BE2C (cell line): ENCODE results near the gene JAG1.

ENCODE experiments used
- DNase-seq: peaks from one replicate; pipeline ENCODE4 v3.0.0-alpha.2; 2020
- H3K27me3 ChIP-seq: fragments of 250-450 bp; sonication (Bioruptor Pico); 2 replicates; pipeline ENCODE4 v1.5.1; 2020; ENCODE audit warnings: mild to moderate bottlenecking
- H3K36me3 ChIP-seq: fragments of 250-450 bp; sonication (Bioruptor Pico); 2 replicates; pipeline ENCODE4 v1.5.1; 2020; ENCODE audit warnings: mild to moderate bottlenecking
- H3K4me1 ChIP-seq: fragments of 250-450 bp; sonication (Bioruptor Pico); 2 replicates; pipeline ENCODE4 v1.5.1; 2020
- H3K4me3 ChIP-seq: 2 replicates; pipeline ENCODE4 v1.5.1; 2011; ENCODE audit warnings: low read depth, low read length
- H3K9me3 ChIP-seq: fragments of 250-450 bp; sonication (Bioruptor Pico); 2 replicates; pipeline ENCODE4 v1.5.1; 2020
- TF ChIP-seq, protein P1 (sequence below): IDR thresholded peaks from 2 replicates; pipeline ENCODE4 v1.5.1; 2012; ENCODE audit warnings: mild to moderate bottlenecking, low read depth, low read length

Gene JAG1

DNA sequence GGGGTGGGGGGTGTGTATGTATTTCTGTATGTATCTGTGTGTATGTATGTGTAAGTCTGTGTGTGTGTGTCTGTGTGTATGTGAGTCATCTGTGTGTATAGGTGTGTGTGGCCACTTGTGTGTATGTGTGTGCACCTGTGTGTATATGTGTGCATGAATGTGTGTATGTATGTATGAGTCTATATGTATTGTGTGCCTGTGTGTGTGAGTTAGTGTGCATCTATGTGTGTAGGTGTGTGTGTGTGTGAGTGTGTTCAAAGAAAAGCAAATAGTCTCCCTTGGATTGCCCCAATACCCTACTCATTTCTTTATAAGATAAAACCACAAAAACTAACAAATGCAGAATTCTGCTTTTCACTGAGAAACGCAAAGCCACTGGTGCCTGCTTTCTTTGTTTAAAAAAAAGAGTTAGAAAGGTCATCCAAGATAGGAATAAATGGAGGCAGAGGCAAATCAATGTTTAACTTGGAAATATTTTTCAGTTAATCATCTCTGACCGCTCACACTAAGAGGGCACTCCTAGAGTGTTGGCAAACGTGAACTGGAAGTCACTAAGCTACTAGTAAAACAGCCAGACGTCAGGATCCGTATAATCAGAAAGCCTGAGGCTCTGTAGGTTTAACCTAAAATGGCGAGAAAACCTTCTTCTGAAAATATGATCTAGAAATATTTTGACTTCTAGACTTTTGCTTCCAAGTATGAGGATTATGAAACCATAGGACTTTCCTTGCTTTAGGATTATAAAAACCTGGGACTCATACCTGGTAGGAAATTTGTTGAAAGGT is 37.4 kb upstream of the JAG1 start:
- Histone ChIP-seq H3K4me3 (no peak overlapping the region), H3K4me1 (no peaks in the 10 kb centered on the region), H3K9me3 (no peaks in the 10 kb centered on the region), H3K36me3 (no peaks in the 10 kb centered on the region), H3K27me3 (peaks cover 3% of the 10 kb centered on the region; the same call in 1 of the 2 replicates)
- no peak for DNase-seq
- TF ChIP-seq, protein P1, sequence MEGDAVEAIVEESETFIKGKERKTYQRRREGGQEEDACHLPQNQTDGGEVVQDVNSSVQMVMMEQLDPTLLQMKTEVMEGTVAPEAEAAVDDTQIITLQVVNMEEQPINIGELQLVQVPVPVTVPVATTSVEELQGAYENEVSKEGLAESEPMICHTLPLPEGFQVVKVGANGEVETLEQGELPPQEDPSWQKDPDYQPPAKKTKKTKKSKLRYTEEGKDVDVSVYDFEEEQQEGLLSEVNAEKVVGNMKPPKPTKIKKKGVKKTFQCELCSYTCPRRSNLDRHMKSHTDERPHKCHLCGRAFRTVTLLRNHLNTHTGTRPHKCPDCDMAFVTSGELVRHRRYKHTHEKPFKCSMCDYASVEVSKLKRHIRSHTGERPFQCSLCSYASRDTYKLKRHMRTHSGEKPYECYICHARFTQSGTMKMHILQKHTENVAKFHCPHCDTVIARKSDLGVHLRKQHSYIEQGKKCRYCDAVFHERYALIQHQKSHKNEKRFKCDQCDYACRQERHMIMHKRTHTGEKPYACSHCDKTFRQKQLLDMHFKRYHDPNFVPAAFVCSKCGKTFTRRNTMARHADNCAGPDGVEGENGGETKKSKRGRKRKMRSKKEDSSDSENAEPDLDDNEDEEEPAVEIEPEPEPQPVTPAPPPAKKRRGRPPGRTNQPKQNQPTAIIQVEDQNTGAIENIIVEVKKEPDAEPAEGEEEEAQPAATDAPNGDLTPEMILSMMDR: no peak

DNA sequence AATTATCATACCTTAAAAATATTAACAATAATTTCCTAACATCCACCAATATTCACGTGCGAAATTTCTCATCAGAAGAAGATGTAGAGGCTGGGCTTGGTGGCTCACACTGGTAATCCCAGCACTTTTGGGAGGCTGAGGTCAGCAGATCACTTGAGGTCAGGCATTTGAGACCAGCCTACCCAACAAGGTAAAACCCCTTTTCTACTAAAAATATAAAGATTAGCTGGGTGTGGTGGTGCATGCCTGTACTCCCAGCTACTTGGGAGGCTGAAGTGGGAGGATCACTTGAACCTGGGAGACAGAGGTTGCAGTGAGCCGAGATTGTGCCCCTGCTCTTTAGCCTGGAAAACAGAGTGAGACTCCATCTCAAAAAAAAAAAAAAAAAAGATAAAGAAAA is 36.1 kb upstream of the JAG1 start:
- Histone ChIP-seq H3K9me3 (no peaks in the 10 kb centered on the region), H3K4me3 (no peak overlapping the region), H3K27me3 (peaks cover 3% of the 10 kb centered on the region; the same call in 1 of the 2 replicates), H3K4me1 (no peaks in the 10 kb centered on the region), H3K36me3 (no peaks in the 10 kb centered on the region)
- DNase-seq: no peak
- TF ChIP-seq, protein P1: no peak

DNA sequence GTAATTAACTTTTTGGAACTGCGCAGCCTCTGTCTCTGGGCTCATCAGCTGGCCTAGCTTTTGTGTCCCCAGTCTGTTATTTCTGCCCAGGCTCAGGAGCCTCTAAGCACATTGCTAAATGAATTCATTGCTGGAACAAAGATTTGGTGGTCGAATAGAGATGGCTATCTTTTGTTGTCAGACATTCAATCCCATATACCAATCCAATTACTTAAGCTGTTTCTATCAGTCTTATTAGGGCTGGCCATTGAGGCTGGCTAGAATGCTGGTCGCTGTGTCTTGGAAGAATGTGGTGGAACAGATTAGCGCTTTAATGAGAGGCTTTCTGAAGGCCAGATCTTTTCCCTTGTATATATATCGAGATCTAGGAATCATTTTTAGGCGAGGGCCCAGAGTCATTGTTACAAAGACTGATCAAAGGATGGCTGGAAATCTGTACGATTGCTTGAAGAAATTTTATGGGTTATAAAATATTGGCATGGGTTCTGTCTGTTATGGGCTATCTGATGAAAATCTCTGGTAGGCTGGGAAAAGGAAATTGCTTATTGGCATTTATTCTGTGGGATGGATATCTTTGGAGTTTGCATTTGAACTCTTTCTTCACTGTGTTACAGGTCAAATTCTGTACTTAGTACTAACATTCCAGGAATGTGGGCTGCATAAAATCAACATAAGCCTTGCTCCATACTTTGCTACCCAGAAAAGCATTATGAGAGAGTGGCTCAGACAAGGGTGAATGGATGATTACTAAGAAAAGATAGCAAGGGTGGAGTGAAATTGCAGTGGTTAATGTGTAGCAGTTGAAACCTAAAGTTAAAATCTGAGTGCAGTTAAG is 34.8 kb upstream of the JAG1 start:
- no peak for DNase-seq
- Histone ChIP-seq H3K27me3 (no peaks in the 10 kb centered on the region), H3K4me3 (no peak overlapping the region), H3K4me1 (no peaks in the 10 kb centered on the region), H3K36me3 (no peaks in the 10 kb centered on the region), H3K9me3 (no peaks in the 10 kb centered on the region)
- TF ChIP-seq, protein P1: no peak

DNA sequence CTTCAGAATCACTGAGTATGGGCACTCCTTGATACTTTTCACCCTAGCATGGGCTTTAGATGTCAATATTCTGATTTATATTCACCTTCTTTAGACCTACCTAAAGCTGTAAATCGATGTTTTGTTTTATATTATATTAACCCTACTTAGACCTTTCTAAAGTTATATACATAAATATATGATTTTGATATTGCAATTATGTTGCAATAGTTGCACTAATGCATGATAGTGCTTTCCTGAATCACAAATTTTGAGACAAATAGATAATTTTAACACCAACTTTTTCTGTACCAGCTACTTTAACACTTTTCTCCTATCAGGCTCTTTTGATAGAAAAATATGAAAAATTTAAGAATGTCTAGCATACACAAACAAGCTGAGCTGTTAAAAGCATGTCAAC is 34.0 kb upstream of the JAG1 start:
- H3K9me3 ChIP-seq: no peaks in the 10 kb centered on the region
- no peaks in the 10 kb centered on the region for H3K27me3 ChIP-seq
- no peak overlapping the region for H3K4me3 ChIP-seq
- no peaks in the 10 kb centered on the region for H3K36me3 ChIP-seq
- TF ChIP-seq, protein P1: no peak
- DNase-seq: no peak
- H3K4me1 ChIP-seq: no peaks in the 10 kb centered on the region

DNA sequence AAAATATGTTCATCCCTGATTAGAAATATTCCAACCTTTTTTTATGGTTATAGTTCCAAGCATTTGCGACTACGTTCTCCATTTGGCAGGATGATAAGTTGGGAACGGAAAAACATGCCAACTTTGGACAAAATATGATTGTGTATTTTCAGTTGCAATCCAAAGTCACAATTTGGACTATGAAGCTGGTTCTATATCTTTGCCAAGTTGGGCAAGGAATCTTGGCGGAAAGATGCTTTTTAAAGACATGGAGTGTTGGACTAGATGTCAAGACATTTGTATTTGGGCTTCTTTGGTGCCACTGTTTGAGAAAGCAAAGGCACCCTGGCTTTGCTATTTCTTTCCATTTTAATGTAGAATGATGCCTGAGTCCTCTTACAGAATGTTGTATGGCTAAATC is 33.3 kb upstream of the JAG1 start:
- TF ChIP-seq, protein P1: no peak
- no peaks in the 10 kb centered on the region for H3K9me3 ChIP-seq

DNA sequence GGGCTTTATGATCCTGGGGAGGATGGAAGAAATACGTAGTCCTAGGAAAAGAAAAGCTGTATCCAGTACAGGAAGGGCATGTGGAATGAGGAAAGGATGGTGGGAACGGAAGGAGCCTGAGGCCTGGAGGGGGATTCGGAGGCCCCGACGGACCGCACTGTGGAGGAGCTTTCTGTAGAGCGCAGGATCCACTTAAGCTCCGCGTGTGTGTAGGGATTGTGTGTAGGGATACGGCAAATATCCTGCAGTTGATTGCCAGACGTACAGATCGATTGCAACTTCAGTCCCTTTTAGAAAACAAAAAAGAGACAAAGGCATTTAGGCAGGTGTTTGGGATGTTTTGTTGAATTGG is 32.6 kb upstream of the JAG1 start:
- TF ChIP-seq, protein P1: no peak
- H3K27me3 ChIP-seq: no peaks in the 10 kb centered on the region
- no peaks in the 10 kb centered on the region for H3K36me3 ChIP-seq
- no peak for DNase-seq
- no peaks in the 10 kb centered on the region for H3K4me1 ChIP-seq
- no peaks in the 10 kb centered on the region for H3K9me3 ChIP-seq
- H3K4me3 ChIP-seq: no peak overlapping the region

More for the DNA sequence above, 33.3 kb upstream of the JAG1 start:
- Histone ChIP-seq H3K4me3 (no peak overlapping the region), H3K27me3 (no peaks in the 10 kb centered on the region), H3K4me1 (no peaks in the 10 kb centered on the region), H3K36me3 (no peaks in the 10 kb centered on the region)
- DNase-seq: no peak
